ENCODE results near the gene IGFBP4. TPM values are rescaled to one million over a fixed set of nuclear protein-coding genes. Genes with fewer than 3 reads are reported as not detected.

The IGFBP4 gene
- total RNA-seq, 1 donor: 314 TPM

DNA sequence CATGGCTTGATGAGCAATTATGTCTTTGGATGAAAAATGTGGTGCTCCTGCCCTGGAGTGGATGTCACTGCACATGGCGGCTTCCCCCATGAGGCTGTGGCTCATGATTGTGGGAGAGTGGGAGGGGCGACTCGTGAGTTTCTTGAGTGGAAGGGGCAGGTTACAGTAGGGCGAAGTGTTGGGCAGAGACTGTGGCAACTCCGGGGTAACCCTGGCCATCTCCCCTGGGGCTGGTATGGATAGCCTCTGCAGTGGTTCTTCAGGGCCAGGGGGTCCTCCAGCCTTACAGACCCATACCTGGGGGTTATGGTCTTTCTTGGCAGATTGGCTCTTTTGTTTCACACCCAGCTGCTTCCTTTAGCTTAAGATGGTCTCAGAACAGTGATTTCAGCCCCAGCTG, 59.5 kb downstream of the IGFBP4 start:
- no peak for TF ChIP-seq CTCF (IDR thresholded peaks at IDR 0.05; ENCODE audit: insufficient read depth, low read length)
- H3K4me3 ChIP-seq (ENCODE audit: low read depth, low read length): no peak overlapping the region
- DNase-seq (ENCODE audit: low read depth): no peak

DNA sequence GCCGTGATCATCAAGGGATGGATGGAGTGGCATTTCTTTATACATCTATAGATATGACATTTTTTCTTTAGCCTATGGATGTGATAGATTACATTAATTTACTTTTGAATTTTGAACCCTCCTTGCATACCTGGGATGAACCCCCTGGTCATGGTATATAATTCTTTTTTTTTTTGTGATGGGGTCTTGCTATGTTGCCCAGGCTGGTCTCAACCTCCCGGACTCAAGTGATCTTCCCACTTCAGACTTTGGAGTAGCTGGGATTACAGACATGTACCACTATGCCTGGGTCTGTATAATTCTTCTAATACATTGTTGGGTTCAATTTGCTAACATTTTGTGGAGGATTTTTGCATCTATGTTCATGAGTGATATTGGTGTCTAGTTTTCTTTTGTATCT, 59.9 kb downstream of the IGFBP4 start:
- TF ChIP-seq CTCF (IDR thresholded peaks at IDR 0.05; ENCODE audit: insufficient read depth, low read length): no peak
- DNase-seq (ENCODE audit: low read depth): no peak
- H3K4me3 ChIP-seq (ENCODE audit: low read depth, low read length): no peak overlapping the region

GRCh38 chr17:40506786-40507185, 63.5 kb downstream of the IGFBP4 start:
- DNase-seq (ENCODE audit: low read depth): no peak

More at GRCh38 chr17:40506786-40507185, 63.5 kb downstream of the IGFBP4 start:
- no peak overlapping the region for H3K4me3 ChIP-seq (ENCODE audit: low read depth, low read length)
- no peak for TF ChIP-seq CTCF (IDR thresholded peaks at IDR 0.05; ENCODE audit: insufficient read depth, low read length)

Other genes with a start within 250 kb of the IGFBP4 start
- gene WIPF2, start 224.1 kb upstream of the IGFBP4 start, total RNA-seq (ENCODE audit: low replicate concordance): 4.1 and 9.6 TPM in 2 replicates
- 2.9 and 40.4 TPM in 2 replicates for gene CDC6, start 155.6 kb upstream of the IGFBP4 start, total RNA-seq (ENCODE audit: low replicate concordance)
- 16.0 and 25.2 TPM in 2 replicates for gene RARA, start 134.3 kb upstream of the IGFBP4 start, total RNA-seq (ENCODE audit: low replicate concordance)
- 5.9 TPM in 1 of 2 replicates, not detected in the other for gene GJD3, start 78.7 kb upstream of the IGFBP4 start, total RNA-seq (ENCODE audit: low replicate concordance)
- 25.3 and 145 TPM in 2 replicates for gene TOP2A, start 25.6 kb upstream of the IGFBP4 start, total RNA-seq (ENCODE audit: low replicate concordance)
- not detected in 2 replicates for gene TNS4, start 58.2 kb downstream of the IGFBP4 start, total RNA-seq (ENCODE audit: low replicate concordance)
- gene CCR7, start 122.0 kb downstream of the IGFBP4 start, total RNA-seq (ENCODE audit: low replicate concordance): not detected in 2 replicates
- gene SMARCE1, start 204.4 kb downstream of the IGFBP4 start, total RNA-seq (ENCODE audit: low replicate concordance): 112 and 119 TPM in 2 replicates
- gene KRT222, start 221.7 kb downstream of the IGFBP4 start, total RNA-seq (ENCODE audit: low replicate concordance): not detected in 2 replicates